HEK293 (cell line): Measurements from ENCODE around the gene TMEM229B.

Source experiments
- CTCF ChIA-PET: fragments of 350-600 bp; formaldehyde crosslinking; extraction: SDS; loops from one replicate; lab custom pipeline; 2021; ENCODE audit warnings: antibody characterized with exemption; lab: Yijun Ruan, JAX
- POLR2A ChIA-PET: fragments of 300-600 bp; formaldehyde crosslinking; extraction: SDS; loops from one replicate; lab custom pipeline; 2020; ENCODE audit warnings: antibody characterized with exemption, inconsistent platforms; lab: Yijun Ruan, JAX
- H3K27ac ChIP-seq: fragments of 200-500 bp; sonication (Bioruptor generic); 2 replicates; pipeline ENCODE4 v1.5.1; 2014; ENCODE audit warnings: low read depth, low read length, control low read depth, inconsistent platforms; ENCODE audit errors: extremely low read depth
- H3K36me3 ChIP-seq, 2 experiments: fragments of 200-500 bp in 1 of 2; sonication (Bioruptor generic) in 1 of 2; 1 replicate in 1 of 2; 2 replicates in 1 of 2; pipeline ENCODE4 v1.5.1; 2014 to 2017; ENCODE audit warnings: inconsistent platforms in 2 of 2, low read length in 2 of 2; ENCODE audit not compliant: control insufficient read depth in 2 of 2, insufficient read depth in 1 of 2
- H3K4me1 ChIP-seq: fragments of 200-500 bp; sonication (Bioruptor generic); 2 replicates; pipeline ENCODE4 v1.5.1; 2014; ENCODE audit warnings: mild to moderate bottlenecking, low read length, inconsistent platforms; ENCODE audit not compliant: control insufficient read depth, insufficient read depth
- H3K4me3 ChIP-seq: 2 replicates; pipeline ENCODE4 v1.5.1; 2011; ENCODE audit warnings: low read depth, mild to moderate bottlenecking, control low read depth, low read length, moderate library complexity
- H3K9me3 ChIP-seq: fragments of 200-500 bp; sonication (Bioruptor generic); 2 replicates; pipeline ENCODE4 v1.5.1; 2014; ENCODE audit warnings: low read depth, low read length, inconsistent platforms; ENCODE audit not compliant: control insufficient read depth, insufficient read depth
- EGR2 ChIP-seq: fragments of 450-650 bp; formaldehyde crosslinking; IDR thresholded peaks from 2 replicates; pipeline ENCODE4 v1.5.1; 2016; ENCODE audit warnings: low read depth, missing biosample characterization, missing genetic modification characterization
- KLF10 ChIP-seq: fragments of 450-650 bp; IDR thresholded peaks from 2 replicates; pipeline ENCODE4 v1.5.1; 2018; ENCODE audit warnings: missing biosample characterization, mild to moderate bottlenecking, missing genetic modification characterization
- PRDM6 ChIP-seq: fragments of 450-650 bp; formaldehyde crosslinking; IDR thresholded peaks from 2 replicates; pipeline ENCODE4 v1.5.1; 2017; ENCODE audit warnings: missing biosample characterization, missing genetic modification characterization
- SCRT2 ChIP-seq: fragments of 450-650 bp; formaldehyde crosslinking; IDR thresholded peaks from 2 replicates; pipeline ENCODE4 v1.5.1; 2016; ENCODE audit warnings: missing biosample characterization, missing genetic modification characterization
- SP3 ChIP-seq: fragments of 450-650 bp; formaldehyde crosslinking; IDR thresholded peaks from 2 replicates; pipeline ENCODE4 v1.5.1; 2016; ENCODE audit warnings: missing biosample characterization, missing genetic modification characterization
- ZBTB17 ChIP-seq: fragments of 450-650 bp; formaldehyde crosslinking; IDR thresholded peaks from 2 replicates; pipeline ENCODE4 v1.5.1; 2016; ENCODE audit warnings: missing biosample characterization, missing genetic modification characterization
- ZBTB20 ChIP-seq: fragments of 450-650 bp; formaldehyde crosslinking; IDR thresholded peaks from 2 replicates; pipeline ENCODE4 v1.5.1; 2016; ENCODE audit warnings: missing biosample characterization, missing genetic modification characterization
- ZBTB21 ChIP-seq: fragments of 450-650 bp; formaldehyde crosslinking; IDR thresholded peaks from 2 replicates; pipeline ENCODE4 v1.5.1; 2017; ENCODE audit warnings: missing biosample characterization, missing genetic modification characterization
- ZFHX2 ChIP-seq: fragments of 450-650 bp; formaldehyde crosslinking; conservative IDR thresholded peaks from 2 replicates; pipeline ENCODE4 v1.5.1; 2016; ENCODE audit warnings: missing biosample characterization, missing genetic modification characterization
- ZNF10 ChIP-seq: fragments of 450-650 bp; formaldehyde crosslinking; IDR thresholded peaks from 2 replicates; pipeline ENCODE4 v1.5.1; 2017; ENCODE audit warnings: missing biosample characterization, missing genetic modification characterization
- ZNF140 ChIP-seq: fragments of 450-650 bp; formaldehyde crosslinking; IDR thresholded peaks from 2 replicates; pipeline ENCODE4 v1.5.1; 2016; ENCODE audit warnings: missing biosample characterization, missing genetic modification characterization
- ZNF175 ChIP-seq: fragments of 450-650 bp; formaldehyde crosslinking; IDR thresholded peaks from 2 replicates; pipeline ENCODE4 v1.5.1; 2016; ENCODE audit warnings: missing biosample characterization, missing genetic modification characterization
- ZNF23 ChIP-seq: fragments of 450-650 bp; formaldehyde crosslinking; IDR thresholded peaks from 2 replicates; pipeline ENCODE4 v1.5.1; 2016; ENCODE audit warnings: missing biosample characterization, missing genetic modification characterization, borderline replicate concordance
- ZNF394 ChIP-seq: fragments of 450-650 bp; formaldehyde crosslinking; IDR thresholded peaks from 2 replicates; pipeline ENCODE4 v1.5.1; 2016; ENCODE audit warnings: missing biosample characterization, missing genetic modification characterization, mild to moderate bottlenecking, moderate library complexity, borderline replicate concordance
- ZNF449 ChIP-seq: fragments of 450-650 bp; formaldehyde crosslinking; IDR thresholded peaks from 2 replicates; pipeline ENCODE4 v1.5.1; 2017; ENCODE audit warnings: missing biosample characterization, mild to moderate bottlenecking, missing genetic modification characterization, moderate library complexity
- ZNF48 ChIP-seq: fragments of 450-650 bp; formaldehyde crosslinking; IDR thresholded peaks from 2 replicates; pipeline ENCODE4 v1.5.1; 2016; ENCODE audit warnings: missing biosample characterization, missing genetic modification characterization
- ZNF544 ChIP-seq: fragments of 450-650 bp; formaldehyde crosslinking; IDR thresholded peaks from 2 replicates; pipeline ENCODE4 v1.5.0; 2017; ENCODE audit warnings: missing biosample characterization, missing genetic modification characterization
- ZNF626 ChIP-seq: fragments of 450-650 bp; sonication (Bioruptor Pico); formaldehyde crosslinking; IDR thresholded peaks from 2 replicates; pipeline ENCODE4 v1.5.1; 2018; ENCODE audit warnings: missing biosample characterization, missing genetic modification characterization, inconsistent platforms
- ZNF707 ChIP-seq: fragments of 450-650 bp; formaldehyde crosslinking; IDR thresholded peaks from 2 replicates; pipeline ENCODE4 v1.5.1; 2016; ENCODE audit warnings: missing biosample characterization, missing genetic modification characterization
- ZNF776 ChIP-seq: fragments of 450-650 bp; formaldehyde crosslinking; IDR thresholded peaks from 2 replicates; pipeline ENCODE4 v1.5.0; 2017; ENCODE audit warnings: missing biosample characterization, missing genetic modification characterization, borderline replicate concordance
- ZSCAN16 ChIP-seq: fragments of 450-650 bp; formaldehyde crosslinking; IDR thresholded peaks from 2 replicates; pipeline ENCODE4 v1.5.1; 2016; ENCODE audit warnings: missing biosample characterization, missing genetic modification characterization
- ZSCAN23 ChIP-seq: fragments of 450-650 bp; formaldehyde crosslinking; IDR thresholded peaks from 2 replicates; pipeline ENCODE4 v1.5.1; 2016; ENCODE audit warnings: missing biosample characterization, missing genetic modification characterization
- TF ChIP-seq, protein P1 (sequence below): fragments of 450-650 bp; formaldehyde crosslinking; IDR thresholded peaks from 2 replicates; pipeline ENCODE4 v1.5.1; 2016; ENCODE audit warnings: missing biosample characterization, missing genetic modification characterization
- TF ChIP-seq, protein P2 (sequence below): sonication (generic); formaldehyde crosslinking; IDR thresholded peaks from 2 replicates; pipeline ENCODE4 v1.8.1; 2022; ENCODE audit warnings: mild to moderate bottlenecking, moderate library complexity, missing genetic modification reagents
- TF ChIP-seq, protein P3 (sequence below): fragments of 450-650 bp; formaldehyde crosslinking; IDR thresholded peaks from 2 replicates; pipeline ENCODE4 v1.5.1; 2016; ENCODE audit warnings: missing biosample characterization, missing genetic modification characterization

Gene TMEM229B

DNA sequence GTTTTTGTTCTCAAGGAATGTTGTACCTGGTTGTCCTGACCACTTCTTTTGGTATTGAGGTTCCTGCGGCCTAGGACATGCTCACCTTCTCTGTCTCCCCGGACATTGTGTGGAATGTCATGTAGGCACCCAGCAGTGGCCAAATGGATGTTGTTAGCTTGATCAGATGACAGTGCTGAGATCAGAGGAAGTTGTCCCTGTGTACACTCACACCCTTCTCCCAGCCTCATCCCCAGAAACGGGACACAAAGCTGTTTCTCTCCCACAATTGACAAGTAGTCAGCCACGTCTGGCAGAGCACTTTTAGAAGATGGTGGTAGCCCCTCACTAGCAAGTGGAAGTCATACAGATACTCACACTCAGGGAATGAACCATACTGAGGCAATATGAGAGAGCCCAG is 47.6 kb upstream of the TMEM229B start (continued):
- TF ChIP-seq SP3 (tag by site-specific recombination) (no peak), ZNF626 (tag by site-specific recombination) (no peak), ZNF776 (tag by site-specific recombination) (no peak), ZSCAN16 (tag by site-specific recombination) (no peak), ZNF140 (no peak)
- TF ChIP-seq, protein P1, sequence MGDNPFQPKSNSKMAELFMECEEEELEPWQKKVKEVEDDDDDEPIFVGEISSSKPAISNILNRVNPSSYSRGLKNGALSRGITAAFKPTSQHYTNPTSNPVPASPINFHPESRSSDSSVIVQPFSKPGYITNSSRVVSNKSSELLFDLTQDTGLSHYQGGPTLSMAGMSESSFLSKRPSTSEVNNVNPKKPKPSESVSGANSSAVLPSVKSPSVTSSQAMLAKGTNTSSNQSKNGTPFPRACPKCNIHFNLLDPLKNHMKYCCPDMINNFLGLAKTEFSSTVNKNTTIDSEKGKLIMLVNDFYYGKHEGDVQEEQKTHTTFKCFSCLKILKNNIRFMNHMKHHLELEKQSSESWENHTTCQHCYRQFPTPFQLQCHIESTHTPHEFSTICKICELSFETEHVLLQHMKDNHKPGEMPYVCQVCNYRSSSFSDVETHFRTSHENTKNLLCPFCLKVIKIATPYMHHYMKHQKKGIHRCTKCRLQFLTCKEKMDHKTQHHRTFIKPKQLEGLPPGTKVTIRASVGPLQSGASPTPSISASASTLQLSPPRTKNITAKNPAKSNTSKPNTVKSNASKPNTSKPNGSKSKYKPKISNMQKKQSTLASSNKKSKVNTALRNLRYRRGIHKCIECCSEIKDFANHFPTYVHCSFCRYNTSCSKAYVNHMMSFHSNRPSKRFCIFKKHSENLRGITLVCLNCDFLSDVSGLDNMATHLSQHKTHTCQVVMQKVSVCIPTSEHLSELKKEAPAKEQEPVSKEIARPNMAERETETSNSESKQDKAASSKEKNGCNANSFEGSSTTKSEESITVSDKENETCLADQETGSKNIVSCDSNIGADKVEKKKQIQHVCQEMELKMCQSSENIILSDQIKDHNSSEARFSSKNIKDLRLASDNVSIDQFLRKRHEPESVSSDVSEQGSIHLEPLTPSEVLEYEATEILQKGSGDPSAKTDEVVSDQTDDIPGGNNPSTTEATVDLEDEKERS (tag by site-specific recombination): no peak

GRCh38 chr14:67533754-67534085 is 45.2 kb upstream of the TMEM229B start:
- Histone ChIP-seq H3K4me3 (peak overlapping the region; percentile 71), H3K9me3 (no peaks in the 10 kb centered on the region), H3K36me3 (no peaks in the 10 kb centered on the region), H3K27ac (peak overlapping the region; percentile 94), H3K4me1 (no peaks in the 10 kb centered on the region)
- POLR2A ChIA-PET: interaction anchor here (0.9 to 2.7 kb wide), 8 partner anchors 9 to 171 kb away, joined by 3 to 13 read pairs (median 3); partner anchors contain the start of genes PIGH and RDH11
- CTCF ChIA-PET: interaction anchor here (0.9 to 2.5 kb wide), 3 partner anchors 37 to 107 kb away, joined by 3 to 11 read pairs (median 3); no protein-coding TSS in a partner anchor
- TF ChIP-seq ZBTB17: peak; percentile 78
- peak; percentile 92 for TF ChIP-seq ZNF449 (tag by site-specific recombination)
- TF ChIP-seq ZBTB21: no peak
- peak; percentile 58 for TF ChIP-seq ZFHX2 (tag by site-specific recombination)
- peak; percentile 2; the same call in 1 of the 2 replicates for TF ChIP-seq ZNF394 (tag by site-specific recombination)
- no peak for TF ChIP-seq ZNF544 (tag by site-specific recombination)
- TF ChIP-seq, protein P2, sequence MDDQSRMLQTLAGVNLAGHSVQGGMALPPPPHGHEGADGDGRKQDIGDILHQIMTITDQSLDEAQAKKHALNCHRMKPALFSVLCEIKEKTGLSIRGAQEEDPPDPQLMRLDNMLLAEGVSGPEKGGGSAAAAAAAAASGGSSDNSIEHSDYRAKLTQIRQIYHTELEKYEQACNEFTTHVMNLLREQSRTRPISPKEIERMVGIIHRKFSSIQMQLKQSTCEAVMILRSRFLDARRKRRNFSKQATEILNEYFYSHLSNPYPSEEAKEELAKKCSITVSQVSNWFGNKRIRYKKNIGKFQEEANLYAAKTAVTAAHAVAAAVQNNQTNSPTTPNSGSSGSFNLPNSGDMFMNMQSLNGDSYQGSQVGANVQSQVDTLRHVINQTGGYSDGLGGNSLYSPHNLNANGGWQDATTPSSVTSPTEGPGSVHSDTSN (CRISPR knock-in tag): no peak
- TF ChIP-seq SCRT2: 0 out of 2 replicates have a peak, but pooled peaks have one; percentile 8
- TF ChIP-seq EGR2 (tag by site-specific recombination): peak; percentile 56; the same call in 1 of the 2 replicates
- TF ChIP-seq ZNF48 (tag by site-specific recombination): no peak
- peak; percentile 5; the same call in 1 of the 2 replicates for TF ChIP-seq ZBTB20 (tag by site-specific recombination)

DNA sequence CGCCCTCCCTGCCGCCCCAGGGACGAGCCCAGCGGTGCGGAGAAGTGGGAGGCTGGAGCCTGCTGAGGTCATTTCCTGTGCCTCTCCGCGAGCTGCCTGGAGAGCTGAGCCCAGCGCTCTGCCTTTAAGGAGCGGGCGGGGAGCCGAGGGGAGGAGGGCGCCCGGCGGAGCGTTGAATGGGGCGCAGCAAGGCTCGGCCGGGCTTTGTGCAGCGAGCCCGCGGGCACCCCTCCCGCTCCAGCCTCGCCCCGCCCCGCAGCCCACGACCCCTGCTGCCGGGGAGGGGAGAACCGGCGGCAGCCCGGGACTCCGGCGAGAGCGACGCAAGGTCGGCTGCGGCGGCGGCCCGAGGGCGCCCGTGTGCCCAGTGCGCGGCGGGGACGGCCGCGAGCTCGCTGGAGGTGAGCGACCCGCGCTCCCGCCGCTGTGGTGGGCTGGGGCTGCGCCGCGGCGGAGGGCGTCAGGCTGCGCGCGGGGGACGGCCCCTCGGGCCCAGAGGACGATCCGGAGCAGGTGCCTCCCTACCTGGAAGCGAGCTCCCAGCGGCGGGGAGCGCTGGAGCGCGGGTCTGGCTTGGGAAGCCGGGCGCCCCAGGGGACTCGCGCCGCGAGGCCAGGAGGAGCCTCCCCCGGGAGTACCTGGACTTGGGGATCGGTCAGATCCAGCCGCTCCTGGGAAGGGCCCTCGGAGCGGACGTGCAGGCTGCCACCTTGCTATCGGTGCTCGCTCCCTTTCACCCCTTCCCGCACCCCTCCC is 44.7 kb upstream of the TMEM229B start, which contains the start of gene PLEKHH1:
TSS of gene PLEKHH1 (plus strand) at position 293 of the 756 bp plus-strand sequence. CDS start 8,578 bp downstream, outside the sequence.
- Histone ChIP-seq H3K4me3 (peak within 1 kb of the TSS; percentile 71), H3K4me1 (no peaks in the 10 kb centered on the region), H3K36me3 (no peaks in the 10 kb centered on the region), H3K27ac (peak within 1 kb of the TSS; percentile 94), H3K9me3 (no peaks in the 10 kb centered on the region)
- ChIA-PET POLR2A (interaction anchor here (0.9 to 2.7 kb wide), 11 partner anchors 9 to 171 kb away, joined by 3 to 13 read pairs (median 3); partner anchors contain the start of genes PIGH and RDH11), CTCF (interaction anchor here (0.9 to 2.8 kb wide), 5 partner anchors 11 to 173 kb away, joined by 3 to 20 read pairs (median 4); partner anchors contain the start of genes ATP6V1D and EIF2S1)
- TF ChIP-seq, protein P3, sequence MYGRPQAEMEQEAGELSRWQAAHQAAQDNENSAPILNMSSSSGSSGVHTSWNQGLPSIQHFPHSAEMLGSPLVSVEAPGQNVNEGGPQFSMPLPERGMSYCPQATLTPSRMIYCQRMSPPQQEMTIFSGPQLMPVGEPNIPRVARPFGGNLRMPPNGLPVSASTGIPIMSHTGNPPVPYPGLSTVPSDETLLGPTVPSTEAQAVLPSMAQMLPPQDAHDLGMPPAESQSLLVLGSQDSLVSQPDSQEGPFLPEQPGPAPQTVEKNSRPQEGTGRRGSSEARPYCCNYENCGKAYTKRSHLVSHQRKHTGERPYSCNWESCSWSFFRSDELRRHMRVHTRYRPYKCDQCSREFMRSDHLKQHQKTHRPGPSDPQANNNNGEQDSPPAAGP (tag by site-specific recombination): no peak; the same call in 1 of the 2 replicates
- no peak for TF ChIP-seq ZNF10
- no peak for TF ChIP-seq ZSCAN23 (tag by site-specific recombination)
- TF ChIP-seq ZNF394 (tag by site-specific recombination): peak; percentile 61
- peak; percentile 25; the same call in 1 of the 2 replicates for TF ChIP-seq KLF10 (tag by site-specific recombination)
- no peak for TF ChIP-seq ZNF23 (tag by site-specific recombination)
- TF ChIP-seq ZNF175 (tag by site-specific recombination): no peak
- TF ChIP-seq ZNF707 (tag by site-specific recombination): no peak
- TF ChIP-seq PRDM6 (tag by site-specific recombination): no peak
